Measurements from ENCODE around the gene RBM11. TPM values are rescaled to one million over a fixed set of nuclear protein-coding genes. Genes with fewer than 3 reads are reported as not detected.

The RBM11 gene
- total and polyA plus RNA-seq, 9 of the 15 experiments (the other 6 are each of a cell fraction or from before 2014, with no cell fraction given), result 0.98 to 5.3 (median 2.9) TPM

GRCh38 chr21:14271053-14271452, 55.1 kb downstream of the RBM11 start (continued):
- TF ChIP-seq ZC3H4 (CRISPR knock-in tag; IDR thresholded peaks at IDR 0.05; ENCODE audit: borderline replicate concordance) (no peak), EHMT2 (IDR thresholded peaks at IDR 0.05) (no peak), MAZ (CRISPR knock-in tag; conservative IDR thresholded peaks at IDR 0.05 in 1 of 2, IDR thresholded peaks at IDR 0.05 in 1 of 2) (peak; percentile 61 to 96; a peak in 3 of 4 replicates), CTCF (IDR thresholded peaks at IDR 0.05 in 2 of 3, conservative IDR thresholded peaks at IDR 0.05 in 1 of 3; ENCODE audit: insufficient read depth in 2 of 3, low read depth in 1 of 3, low read length in 3 of 3) (no peak), ETV6 (IDR thresholded peaks at IDR 0.05; ENCODE audit: borderline replicate concordance in 1 of 2, low read depth in 2 of 2, low read length in 1 of 2) (no peak), ETV6 (CRISPR knock-in tag; IDR thresholded peaks at IDR 0.05; ENCODE audit: borderline replicate concordance) (no peak), THAP7 (CRISPR knock-in tag; IDR thresholded peaks at IDR 0.05) (no peak), USF1 (CRISPR knock-in tag; IDR thresholded peaks at IDR 0.05) (no peak), DPF2 (IDR thresholded peaks at IDR 0.05) (peak; percentile 81), KDM2B (CRISPR knock-in tag; IDR thresholded peaks at IDR 0.05) (no peak), ATF6 (CRISPR knock-in tag; IDR thresholded peaks at IDR 0.05) (no peak), KLF10 (CRISPR knock-in tag; IDR thresholded peaks at IDR 0.05) (no peak), PRPF4 (IDR thresholded peaks at IDR 0.05; ENCODE audit: insufficient read depth, low read depth, low read length, poor library complexity, severe bottlenecking) (no peak), ERF (CRISPR knock-in tag; IDR thresholded peaks at IDR 0.05) (no peak), PRMT5 (CRISPR knock-in tag; IDR thresholded peaks at IDR 0.05) (no peak), TEAD2 (tag; IDR thresholded peaks at IDR 0.05) (peak; percentile 79), ID3 (CRISPR knock-in tag; IDR thresholded peaks at IDR 0.05) (no peak), ID3 (tag; IDR thresholded peaks at IDR 0.05) (no peak), POLR2AphosphoS5 (IDR thresholded peaks at IDR 0.05; ENCODE audit: control insufficient read depth, insufficient read depth, low read depth, low read length) (peak; percentile 66; the same call in 1 of the 2 replicates), PREB (CRISPR knock-in tag; IDR thresholded peaks at IDR 0.05) (no peak), ZNF408 (CRISPR knock-in tag; IDR thresholded peaks at IDR 0.05; ENCODE audit: low read depth) (no peak), HNRNPUL1 (IDR thresholded peaks at IDR 0.05; ENCODE audit: low read length) (no peak)

All from K562 (cell line).